Activated CD8-positive, alpha-beta T cell treated with anti-CD3 and anti-CD28 coated beads for 36 hours (primary cell): ENCODE measurements around the gene KRT13. TPM values are rescaled to one million over a fixed set of nuclear protein-coding genes. Genes with fewer than 3 reads are reported as not detected.

ENCODE experiments used
- ATAC-seq: fragments of 200-7000 bp; cut with Tn5 transposase; one replicate; pipeline ENCODE4 v1.10.0; 2021; ENCODE audit warnings: mild to moderate bottlenecking, moderate library complexity
- CTCF ChIA-PET: fragments of 350-600 bp; sonication (Branson Sonifier 250); formaldehyde crosslinking; loops from one replicate; lab custom pipeline; 2021; ENCODE audit warnings: antibody characterized with exemption; lab: Charles Lee
- POLR2A ChIA-PET: fragments of 350-600 bp; sonication (Branson Sonifier 250); formaldehyde crosslinking; loops from one replicate; lab custom pipeline; 2021; ENCODE audit warnings: antibody characterized with exemption; lab: Charles Lee
- DNase-seq: peaks from one replicate; pipeline ENCODE4 v3.0.0-alpha.2; 2020
- H3K27ac Mint-ChIP-seq: one replicate; pipeline ENCODE4 v1.8.0; 2021; ENCODE audit warnings: mild to moderate bottlenecking, mixed read lengths
- H3K27me3 Mint-ChIP-seq: one replicate; pipeline ENCODE4 v1.8.0; 2021; ENCODE audit warnings: mixed read lengths
- H3K36me3 Mint-ChIP-seq: one replicate; pipeline ENCODE4 v1.8.0; 2021; ENCODE audit warnings: low read depth, mixed read lengths
- H3K4me1 Mint-ChIP-seq: one replicate; pipeline ENCODE4 v1.8.0; 2021; ENCODE audit warnings: low read depth, mixed read lengths
- H3K4me3 Mint-ChIP-seq: one replicate; pipeline ENCODE4 v1.8.0; 2021; ENCODE audit warnings: mild to moderate bottlenecking, moderate library complexity, mixed read lengths
- H3K9me3 Mint-ChIP-seq: one replicate; pipeline ENCODE4 v1.8.0; 2021; ENCODE audit warnings: mixed read lengths
- CTCF ChIP-seq: fragments of 200-600 bp; IDR thresholded peaks from one replicate; pipeline ENCODE4 v1.8.0; 2022; ENCODE audit warnings: antibody characterized with exemption, mild to moderate bottlenecking
- intact Hi-C: fragments of 100-400 bp; cut with micrococcal nuclease; formaldehyde crosslinking; loops from one replicate; pipeline ENCODE4 v1.10.0; 2022
- total RNA-seq, 2 experiments: library from RNA; stranded (reverse); gene quantifications; one replicate each; pipeline ENCODE4 v1.2.3, GENCODE V29; 2021

The KRT13 gene
- total RNA-seq, 2 experiments from 2014 or later: not detected

- no peaks in the 10 kb centered on the region for H3K9me3 Mint-ChIP-seq
- ATAC-seq (no peak), DNase-seq (no peak)
- H3K27ac Mint-ChIP-seq: no peak overlapping the region
- no peaks in the 10 kb centered on the region for H3K36me3 Mint-ChIP-seq
- intact Hi-C loops: no loop called here
- CTCF ChIA-PET: interaction anchor here (1.0 to 1.1 kb wide), 2 partner anchors 141 to 156 kb away, joined by 3 to 4 read pairs; no protein-coding TSS in a partner anchor
- POLR2A ChIA-PET: no interaction called here
- no peaks in the 10 kb centered on the region for H3K4me1 Mint-ChIP-seq
- H3K27me3 Mint-ChIP-seq: no peaks in the 10 kb centered on the region
- no peak for TF ChIP-seq CTCF
- no peak overlapping the region for H3K4me3 Mint-ChIP-seq
Observed at GRCh38 chr17:41507315-41507880, 2.0 kb upstream of the KRT13 start.

GRCh38 chr17:41505809-41506767 is 676 bp upstream of the KRT13 start:
- no peaks in the 10 kb centered on the region for H3K4me1 Mint-ChIP-seq
- H3K36me3 Mint-ChIP-seq: no peaks in the 10 kb centered on the region
- ChIA-PET POLR2A (interaction anchor here (0.5 kb wide), 1 partner anchor 342 kb away, joined by 3 read pairs; no protein-coding TSS in a partner anchor), CTCF (interaction anchor here (1.1 to 2.1 kb wide), 3 partner anchors 10 to 157 kb away, joined by 3 to 6 read pairs (median 5); no protein-coding TSS in a partner anchor)
- DNase-seq (no peak), ATAC-seq (no peak)
- no peaks in the 10 kb centered on the region for H3K9me3 Mint-ChIP-seq
- H3K27me3 Mint-ChIP-seq: no peaks in the 10 kb centered on the region
- intact Hi-C loops: no loop called here
- H3K27ac Mint-ChIP-seq: no peak overlapping the region
- TF ChIP-seq CTCF: no peak
- no peak overlapping the region for H3K4me3 Mint-ChIP-seq

GRCh38 chr17:41504246-41504977 is 1.0 kb downstream of the KRT13 start:
- TF ChIP-seq CTCF: no peak
- CTCF ChIA-PET: interaction anchor here (0.6 to 2.5 kb wide), 4 partner anchors 9 to 89 kb away, joined by 3 to 9 read pairs (median 4); no protein-coding TSS in a partner anchor
- Mint-ChIP-seq H3K36me3 (no peaks in the 10 kb centered on the region), H3K9me3 (no peaks in the 10 kb centered on the region), H3K27ac (no peak overlapping the region), H3K27me3 (peaks cover 2% of the 10 kb centered on the region), H3K4me1 (no peaks in the 10 kb centered on the region), H3K4me3 (no peak overlapping the region)
- POLR2A ChIA-PET: no interaction called here
- no peak for DNase-seq
- no peak for ATAC-seq
- intact Hi-C loops: no loop called here

- DNase-seq (no peak), ATAC-seq (no peak)
- Mint-ChIP-seq H3K9me3 (no peaks in the 10 kb centered on the region), H3K4me3 (no peak overlapping the region), H3K27ac (no peak overlapping the region), H3K36me3 (no peaks in the 10 kb centered on the region), H3K27me3 (peaks cover 2% of the 10 kb centered on the region), H3K4me1 (no peaks in the 10 kb centered on the region)
- CTCF ChIA-PET: interaction anchor here (1.3 to 2.5 kb wide), 2 partner anchors 46 to 145 kb away, joined by 3 to 9 read pairs; no protein-coding TSS in a partner anchor
- no peak for TF ChIP-seq CTCF
- POLR2A ChIA-PET: no interaction called here
- intact Hi-C loops: no loop called here
Observed at GRCh38 chr17:41503202-41503601, 2.2 kb downstream of the KRT13 start.
